Lower lobe of right lung (tissue), 2 donors: ENCODE results near the gene SCN3A. TPM values are rescaled to one million over a fixed set of nuclear protein-coding genes. Genes with fewer than 3 reads are reported as not detected.

Experiments
- ATAC-seq, 2 donors: fragments of 200-7000 bp; cut with Tn5 transposase; one replicate each; pipeline ENCODE4 v1.9.1; 2020 to 2022; ENCODE audit warnings: mild to moderate bottlenecking in 2 of 2, moderate library complexity in 2 of 2
- DNase-seq: peaks from one replicate; pipeline ENCODE4 v3.0.0-alpha.2; 2020
- H3K27ac ChIP-seq: fragments of 200-600 bp; one replicate; pipeline ENCODE4 v1.8.0; 2022
- H3K27me3 ChIP-seq: fragments of 200-600 bp; one replicate; pipeline ENCODE4 v1.8.0; 2022; ENCODE audit warnings: low read depth
- H3K36me3 ChIP-seq: fragments of 200-600 bp; one replicate; pipeline ENCODE4 v1.8.0; 2022; ENCODE audit warnings: mild to moderate bottlenecking
- H3K4me1 ChIP-seq: fragments of 200-600 bp; one replicate; pipeline ENCODE4 v1.8.0; 2022
- H3K4me3 ChIP-seq: fragments of 200-600 bp; one replicate; pipeline ENCODE4 v1.8.0; 2022; ENCODE audit warnings: mild to moderate bottlenecking
- H3K9me3 ChIP-seq: fragments of 200-600 bp; one replicate; pipeline ENCODE4 v1.8.0; 2022
- intact Hi-C: fragments of 100-400 bp; cut with DNase I; formaldehyde crosslinking; loops from one replicate; pipeline ENCODE4 v1.11.0; 2022
- total RNA-seq: library from RNA; stranded (reverse); fragmentation: NEBNext Ultra II Directional; extraction: Animal tissue kit (Norgen Biotek cat#: 25700); gene quantifications from one replicate; pipeline ENCODE4 v1.2.1, GENCODE V29; 2021
- TF ChIP-seq, protein P1 (sequence below): fragments of 200-600 bp; IDR thresholded peaks from one replicate; pipeline ENCODE4 v1.8.0; 2022; ENCODE audit warnings: antibody characterized with exemption, mild to moderate bottlenecking
- donor health status: DM: no; HTN: yes; CAD: no; lungs with severe emphysema.

SCN3A gene
- total RNA-seq, 1 donor from 2014 or later, result 1.4 TPM

GRCh38 chr2:165155152-165155551, 48.7 kb downstream of the SCN3A start:
- ATAC-seq (no peak), DNase-seq (no peak)
- Histone ChIP-seq H3K9me3 (no peaks in the 10 kb centered on the region), H3K4me3 (no peak overlapping the region), H3K27ac (no peak overlapping the region), H3K36me3 (no peaks in the 10 kb centered on the region), H3K4me1 (no peaks in the 10 kb centered on the region), H3K27me3 (no peaks in the 10 kb centered on the region)
- intact Hi-C loops, result no loop called here
- TF ChIP-seq, protein P1, sequence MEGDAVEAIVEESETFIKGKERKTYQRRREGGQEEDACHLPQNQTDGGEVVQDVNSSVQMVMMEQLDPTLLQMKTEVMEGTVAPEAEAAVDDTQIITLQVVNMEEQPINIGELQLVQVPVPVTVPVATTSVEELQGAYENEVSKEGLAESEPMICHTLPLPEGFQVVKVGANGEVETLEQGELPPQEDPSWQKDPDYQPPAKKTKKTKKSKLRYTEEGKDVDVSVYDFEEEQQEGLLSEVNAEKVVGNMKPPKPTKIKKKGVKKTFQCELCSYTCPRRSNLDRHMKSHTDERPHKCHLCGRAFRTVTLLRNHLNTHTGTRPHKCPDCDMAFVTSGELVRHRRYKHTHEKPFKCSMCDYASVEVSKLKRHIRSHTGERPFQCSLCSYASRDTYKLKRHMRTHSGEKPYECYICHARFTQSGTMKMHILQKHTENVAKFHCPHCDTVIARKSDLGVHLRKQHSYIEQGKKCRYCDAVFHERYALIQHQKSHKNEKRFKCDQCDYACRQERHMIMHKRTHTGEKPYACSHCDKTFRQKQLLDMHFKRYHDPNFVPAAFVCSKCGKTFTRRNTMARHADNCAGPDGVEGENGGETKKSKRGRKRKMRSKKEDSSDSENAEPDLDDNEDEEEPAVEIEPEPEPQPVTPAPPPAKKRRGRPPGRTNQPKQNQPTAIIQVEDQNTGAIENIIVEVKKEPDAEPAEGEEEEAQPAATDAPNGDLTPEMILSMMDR, result no peak

- DNase-seq, result no peak
- H3K36me3 ChIP-seq, result no peaks in the 10 kb centered on the region
- no peaks in the 10 kb centered on the region for H3K27me3 ChIP-seq
- no peak overlapping the region for H3K4me3 ChIP-seq
- no peak for ATAC-seq
- TF ChIP-seq, protein P1, result no peak
- H3K9me3 ChIP-seq, result no peaks in the 10 kb centered on the region
- intact Hi-C loops, result no loop called here
- no peak overlapping the region for H3K27ac ChIP-seq
- no peaks in the 10 kb centered on the region for H3K4me1 ChIP-seq
These were observed 54.4 kb downstream of the SCN3A start for GRCh38 chr2:165149439-165149838.

GRCh38 chr2:165147186-165148045, 56.4 kb downstream of the SCN3A start:
- Histone ChIP-seq H3K4me3 (no peak overlapping the region), H3K9me3 (no peaks in the 10 kb centered on the region), H3K4me1 (no peaks in the 10 kb centered on the region), H3K27me3 (no peaks in the 10 kb centered on the region), H3K36me3 (no peaks in the 10 kb centered on the region), H3K27ac (no peak overlapping the region)
- TF ChIP-seq, protein P1, result no peak
- intact Hi-C loops, result no loop called here
- ATAC-seq (no peak), DNase-seq (no peak)

- ATAC-seq (no peak), DNase-seq (no peak)
- no peak overlapping the region for H3K4me3 ChIP-seq
- intact Hi-C loops, result no loop called here
- TF ChIP-seq, protein P1, result no peak
- no peaks in the 10 kb centered on the region for H3K36me3 ChIP-seq
- no peaks in the 10 kb centered on the region for H3K9me3 ChIP-seq
- H3K27me3 ChIP-seq, result no peaks in the 10 kb centered on the region
- H3K4me1 ChIP-seq, result no peaks in the 10 kb centered on the region
- H3K27ac ChIP-seq, result no peak overlapping the region
These were observed 59.5 kb downstream of the SCN3A start for GRCh38 chr2:165144315-165144714.

- H3K27ac ChIP-seq, result no peak overlapping the region
- no peaks in the 10 kb centered on the region for H3K9me3 ChIP-seq
- no peak overlapping the region for H3K4me3 ChIP-seq
- H3K36me3 ChIP-seq, result no peaks in the 10 kb centered on the region
- H3K4me1 ChIP-seq, result no peaks in the 10 kb centered on the region
- no peaks in the 10 kb centered on the region for H3K27me3 ChIP-seq
- intact Hi-C loops, result no loop called here
- ATAC-seq, result no peak
- no peak for DNase-seq
- TF ChIP-seq, protein P1, result no peak
These were observed 62.1 kb downstream of the SCN3A start for GRCh38 chr2:165141601-165142354.
